Activated CD4-positive, alpha-beta T cell treated with anti-CD3 and anti-CD28 coated beads, Interleukin-2, amount 50 U/mL, for 4 hours (primary cell): ENCODE data around the gene GJA3.
A peak's percentile ranks its signal among the peaks of the same experiment; 100 is the strongest.

Source experiments
- DNase-seq, 2 experiments: peaks; one replicate each; pipeline ENCODE4 v3.0.0-alpha.2; 2020

The GJA3 gene

DNA sequence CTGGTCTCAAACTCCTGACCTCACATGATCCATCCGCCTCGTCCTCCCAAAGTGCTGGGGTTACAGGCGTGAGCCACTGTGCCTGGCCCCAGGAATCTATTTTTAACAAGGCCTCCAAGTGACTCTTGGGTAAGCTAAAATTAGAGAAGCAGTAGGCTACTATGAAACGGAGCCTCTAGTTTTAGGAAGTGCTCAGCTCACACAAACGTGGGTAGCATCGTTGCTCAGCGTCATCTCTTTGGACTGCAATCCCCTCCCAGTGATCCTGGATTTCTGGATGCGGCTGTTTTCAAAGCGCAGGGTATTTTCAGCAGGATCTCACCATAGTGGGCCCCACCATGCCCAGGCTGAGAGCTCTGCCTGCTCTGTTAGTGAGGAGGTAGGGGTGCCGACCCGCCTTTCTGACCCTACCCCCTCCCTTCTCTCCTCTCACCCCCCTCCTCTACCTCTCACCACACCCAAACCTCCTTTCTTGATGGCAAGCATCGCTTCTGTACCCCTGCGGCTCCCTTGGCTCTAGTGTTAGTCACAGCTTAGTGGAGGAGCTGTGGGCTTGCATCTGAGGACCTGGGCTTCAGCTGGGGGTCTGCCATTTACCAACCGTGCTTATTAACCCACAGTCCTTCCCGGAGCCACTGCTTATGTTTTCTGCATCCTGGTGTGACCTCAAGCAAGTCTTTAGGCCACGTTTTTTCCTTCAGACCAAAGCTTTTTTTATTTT, 34.2 kb downstream of the GJA3 start:
- DNase-seq, result no peak

DNA sequence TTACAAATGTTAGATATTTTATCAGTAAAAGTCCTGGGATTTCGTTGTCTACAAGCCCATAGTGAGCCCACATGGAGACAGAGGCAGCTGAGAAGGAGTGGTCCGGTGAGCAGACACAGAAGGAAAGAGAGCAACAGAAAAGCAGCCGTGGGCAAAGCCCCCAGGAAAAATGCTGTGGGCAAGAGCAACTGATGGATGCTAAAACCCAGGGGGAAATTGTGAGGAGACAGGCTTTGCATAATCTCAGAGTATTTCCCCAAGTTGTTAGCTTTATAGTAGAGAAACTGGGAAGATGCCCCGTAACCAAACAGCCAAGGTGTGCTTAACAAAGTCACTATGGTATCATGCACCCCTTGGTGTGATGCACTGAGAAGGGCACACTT, 35.1 kb downstream of the GJA3 start:
- DNase-seq, result no peak

DNA sequence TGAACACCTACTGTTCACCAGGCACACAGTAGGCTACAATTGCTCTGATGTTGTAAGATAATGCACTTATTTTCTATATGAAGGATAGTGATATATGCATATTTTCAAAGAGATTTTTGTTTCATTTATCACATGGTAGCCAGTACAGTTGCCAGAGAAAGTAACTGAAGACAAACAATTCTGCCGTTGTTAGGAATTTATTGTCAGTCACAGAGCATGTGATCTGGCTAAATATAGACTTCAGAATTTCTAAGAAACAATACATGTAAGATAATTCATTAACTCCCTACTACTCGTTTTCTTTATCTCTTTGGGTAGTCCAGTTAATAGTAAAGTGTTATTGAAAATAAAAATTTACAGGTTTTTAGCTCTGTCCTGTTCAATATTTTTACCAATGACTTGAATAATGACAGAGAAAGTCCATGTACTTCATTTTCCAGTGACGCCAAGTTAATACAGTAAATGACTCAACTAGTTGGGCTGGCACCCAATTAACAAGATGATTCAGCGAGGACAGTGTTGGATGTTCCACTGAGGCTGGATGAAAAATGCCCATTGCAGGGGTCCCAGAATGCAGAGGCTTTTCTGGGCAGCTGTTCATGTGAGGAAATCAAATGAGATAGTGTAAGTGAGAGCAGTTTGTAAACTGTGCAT, 35.6 kb downstream of the GJA3 start:
- DNase-seq, result no peak

DNA sequence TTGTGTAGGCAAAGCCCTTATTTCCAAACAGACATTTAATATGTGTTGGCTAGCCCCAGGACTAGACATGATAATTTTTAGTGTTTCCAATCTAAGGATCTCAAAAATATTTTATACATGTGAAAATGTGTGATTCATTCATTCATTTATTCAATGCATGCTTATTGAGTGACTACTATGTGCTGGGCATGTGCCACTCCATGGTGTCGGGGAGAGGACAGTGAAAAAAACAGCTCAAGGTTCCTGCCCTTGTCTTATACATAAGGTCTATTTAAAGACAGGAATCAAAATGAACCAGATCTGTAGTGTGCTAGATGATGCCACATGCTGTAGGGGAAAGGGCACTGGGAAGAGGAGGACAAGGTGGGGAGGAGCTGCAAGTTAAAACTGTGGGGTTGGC, 36.5 kb downstream of the GJA3 start:
- no peak for DNase-seq

DNA sequence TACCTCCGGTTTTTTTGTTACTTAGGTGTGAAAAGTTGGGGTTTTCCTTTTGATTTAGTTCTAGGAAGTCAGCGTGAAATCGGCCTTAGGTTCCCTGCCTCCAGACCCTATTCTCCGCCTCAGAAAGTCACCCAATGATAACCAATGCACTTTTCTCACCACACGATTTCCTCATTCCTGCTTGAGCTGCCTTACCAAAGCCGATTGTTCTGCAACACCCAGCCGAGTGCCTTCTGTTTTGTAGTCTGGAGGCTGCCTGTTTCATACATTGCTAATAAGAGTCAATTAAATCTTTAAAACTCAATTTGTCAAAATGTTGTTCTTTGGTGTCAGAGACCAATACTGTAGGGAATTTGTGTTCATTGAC, 39.7 kb downstream of the GJA3 start:
- no peak for DNase-seq

DNA sequence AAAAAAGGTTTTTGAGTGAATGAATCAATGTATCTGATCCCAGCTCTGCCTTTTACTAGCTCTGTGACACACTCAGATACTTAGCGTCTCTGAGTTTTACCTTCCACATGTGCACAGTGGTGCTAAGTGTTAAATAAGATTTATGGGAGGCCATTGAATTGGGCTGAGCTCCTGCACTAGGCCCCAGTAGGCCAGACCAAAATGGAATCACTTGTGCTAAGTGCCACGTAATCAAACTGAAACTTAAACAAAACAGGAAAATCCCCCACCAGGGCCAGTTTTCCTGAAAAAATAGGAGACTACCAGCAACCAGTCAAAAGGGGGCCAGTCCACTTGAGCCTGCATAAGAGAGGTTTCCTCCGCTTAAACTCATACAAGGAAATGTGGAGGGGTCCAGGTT, 40.9 kb downstream of the GJA3 start:
- no peak for DNase-seq

DNA sequence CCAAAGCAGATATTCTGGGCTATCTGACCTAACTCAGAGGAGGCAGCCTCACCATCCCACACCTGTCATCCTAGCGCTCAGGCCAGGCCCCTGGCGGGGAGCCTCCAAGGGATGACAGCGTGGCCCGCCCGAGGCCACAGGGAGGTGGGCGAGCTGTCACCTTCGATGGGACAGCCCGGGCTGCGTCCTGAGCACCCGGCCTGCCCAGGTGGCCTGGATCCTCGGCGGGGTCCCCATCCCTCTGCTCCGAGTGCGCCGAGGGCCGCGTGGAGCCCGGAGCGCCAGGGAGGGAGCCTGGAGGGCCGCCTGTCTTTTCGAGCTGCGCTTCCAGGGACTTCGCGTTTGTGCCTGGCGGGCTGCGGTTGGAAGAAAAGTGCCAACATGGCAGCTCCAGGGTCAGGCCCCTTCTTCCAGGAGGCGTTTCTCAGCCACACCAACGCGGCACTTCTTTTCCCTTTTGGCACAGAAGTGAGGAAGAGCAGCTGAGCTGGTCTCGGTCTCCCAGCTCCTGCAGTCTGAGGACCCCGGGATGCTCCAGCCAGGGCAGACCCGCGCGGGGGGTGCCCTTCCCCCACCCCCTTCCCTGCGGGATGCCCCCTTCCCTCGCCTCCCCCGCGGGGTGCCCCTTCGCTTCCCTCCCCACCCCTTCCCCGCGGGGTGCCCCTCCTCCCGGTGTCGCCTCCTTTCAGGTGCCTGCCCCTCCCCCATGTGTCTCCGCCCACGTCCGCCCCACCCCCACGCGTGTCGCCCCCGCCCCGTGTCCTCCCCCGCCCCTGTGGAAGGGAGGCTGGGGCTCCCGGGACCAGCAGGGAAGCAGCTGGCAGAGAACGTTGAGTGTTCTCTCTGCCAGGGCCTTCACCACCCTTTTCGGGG, 42.3 kb downstream of the GJA3 start:
- DNase-seq, result peak; percentile 29 to 35

DNA sequence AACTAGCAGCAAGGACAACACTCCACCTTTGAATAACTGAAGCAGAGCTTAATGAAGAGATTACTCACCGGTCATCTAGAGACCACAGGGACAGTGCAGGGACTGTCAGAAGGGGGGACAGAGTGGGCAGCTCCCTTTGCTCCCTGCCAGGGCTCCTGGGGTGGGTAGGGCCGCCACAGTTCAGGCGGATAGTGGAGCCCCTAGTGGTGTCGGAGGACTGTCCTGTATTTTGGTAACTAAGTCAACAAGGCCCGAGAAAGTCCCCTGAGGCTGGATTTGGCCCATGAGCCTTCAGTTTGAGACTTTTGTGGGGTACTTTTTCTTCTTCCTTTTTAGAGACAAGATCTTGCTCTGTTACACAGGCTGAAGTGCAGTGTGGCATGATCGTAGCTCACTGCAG, 44.6 kb downstream of the GJA3 start:
- no peak for DNase-seq

DNA sequence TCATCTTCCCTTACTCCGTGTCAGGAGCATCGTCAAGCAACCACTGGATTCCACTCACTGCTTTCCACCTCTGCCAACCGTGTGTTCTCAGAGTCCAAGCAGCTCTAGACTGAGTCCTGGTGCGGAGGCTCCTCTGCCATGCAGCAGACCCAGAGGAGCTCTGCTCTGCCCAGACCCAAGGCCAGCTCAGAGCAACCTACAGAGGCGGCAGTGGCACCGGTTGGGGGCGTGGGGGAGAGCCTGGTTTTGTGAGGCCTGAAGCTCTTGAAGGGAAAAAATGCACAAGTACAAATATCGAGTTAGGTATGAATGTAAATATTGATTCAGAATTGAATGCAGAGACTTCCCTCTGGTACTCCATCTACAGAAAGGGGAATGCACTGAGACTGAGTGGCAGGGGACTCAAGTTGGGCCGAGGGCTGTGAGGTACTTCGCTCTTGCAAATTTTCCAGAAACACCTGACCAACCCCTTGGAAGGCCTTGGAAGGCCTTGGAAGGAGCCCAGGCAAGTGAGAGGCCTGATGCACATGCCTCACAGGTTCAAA, 46.7 kb downstream of the GJA3 start:
- DNase-seq, result no peak

DNA sequence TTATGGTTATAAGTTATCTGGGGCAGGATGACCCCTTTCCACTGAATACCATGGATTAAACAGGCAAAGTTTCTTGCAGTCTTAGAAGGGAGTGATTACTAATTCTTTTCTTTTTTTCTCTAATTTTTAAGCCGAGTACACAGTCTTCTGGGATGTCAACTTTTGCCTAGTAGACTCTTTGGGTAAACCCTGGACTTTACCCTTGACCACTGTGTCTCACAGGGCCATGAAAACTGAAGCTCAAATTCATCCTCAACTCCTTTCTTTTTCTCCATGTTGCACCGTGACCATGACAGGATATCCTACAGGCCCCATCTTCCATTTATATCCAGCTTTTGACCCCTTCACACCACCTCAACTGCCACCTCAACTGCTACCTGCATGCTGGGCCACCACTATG, 51.8 kb downstream of the GJA3 start:
- no peak for DNase-seq

DNA sequence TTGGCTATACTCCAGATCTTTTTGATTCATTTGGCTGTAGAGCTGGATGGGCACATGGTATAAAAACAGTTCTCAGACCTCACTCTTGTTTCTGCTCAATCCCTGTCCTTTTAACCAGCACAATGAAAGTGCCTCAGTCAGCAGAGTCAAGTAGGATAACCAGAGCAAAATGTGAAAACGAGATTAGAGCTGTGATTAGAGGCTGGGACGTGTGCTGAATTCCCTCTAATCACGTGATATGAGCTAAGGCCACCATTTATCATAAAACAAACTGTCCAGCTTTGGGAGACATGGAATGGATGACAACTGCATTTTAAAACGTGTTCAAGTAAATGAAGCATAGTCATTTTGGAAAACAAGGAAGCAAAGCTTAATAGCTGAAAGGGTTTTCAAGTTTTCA, 54.1 kb downstream of the GJA3 start:
- DNase-seq, result no peak

DNA sequence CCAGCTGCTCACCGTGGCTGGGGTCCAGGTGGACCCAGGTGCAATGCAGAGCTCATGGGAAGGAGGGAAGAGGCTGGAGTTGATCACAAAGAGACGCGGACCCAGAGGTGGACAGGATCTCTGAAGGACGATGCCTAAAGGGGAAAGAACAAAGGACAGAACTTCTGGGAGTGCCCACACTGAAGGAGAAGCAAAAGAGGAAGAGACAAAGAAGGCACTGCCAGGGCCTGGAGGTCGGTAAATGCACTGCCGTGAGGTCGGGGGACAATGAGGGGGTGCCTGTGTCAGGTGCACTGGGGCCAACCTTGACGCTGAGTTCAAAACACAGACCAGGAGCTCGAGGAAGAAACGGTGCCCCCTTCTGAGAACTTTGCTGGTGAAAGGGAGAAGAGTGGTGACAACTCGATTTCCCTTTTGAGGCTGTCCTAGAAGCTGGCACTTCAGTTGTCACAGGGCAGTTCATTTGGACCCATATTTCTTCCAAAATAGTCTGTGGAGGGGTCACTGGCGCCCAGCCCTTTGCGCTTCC, 55.6 kb downstream of the GJA3 start:
- DNase-seq, result no peak

DNA sequence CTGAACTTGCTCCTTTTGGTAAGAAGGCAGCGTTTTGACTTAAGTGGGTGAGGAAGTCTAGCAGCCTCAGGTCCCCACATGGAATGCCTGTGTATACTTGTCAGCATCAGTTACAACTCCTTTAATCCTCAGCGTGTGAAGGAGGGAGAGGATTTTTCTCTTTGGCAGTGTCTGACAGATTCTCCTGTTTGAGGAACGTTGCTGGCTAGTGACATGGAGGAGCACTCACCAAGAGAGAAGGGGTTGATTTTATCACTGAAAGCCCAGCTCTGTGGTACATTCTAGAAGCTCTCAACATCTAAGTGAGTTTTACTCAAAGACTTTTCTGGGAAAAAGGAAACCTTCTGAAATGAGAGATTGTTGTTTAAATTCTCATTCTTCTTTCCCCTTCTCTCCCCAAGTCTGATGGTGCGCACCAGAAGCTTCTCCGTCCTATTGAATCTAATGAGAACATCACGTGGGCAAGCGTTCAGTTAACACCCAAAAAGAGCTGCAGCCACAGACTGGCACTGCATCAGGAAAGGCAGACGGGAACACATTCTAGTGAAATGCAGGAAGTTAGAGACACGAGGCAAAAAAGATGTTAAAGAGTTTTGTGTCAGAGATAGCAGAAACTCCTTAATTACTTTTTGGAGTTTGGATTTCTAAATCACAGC, 58.2 kb downstream of the GJA3 start:
- no peak for DNase-seq

DNA sequence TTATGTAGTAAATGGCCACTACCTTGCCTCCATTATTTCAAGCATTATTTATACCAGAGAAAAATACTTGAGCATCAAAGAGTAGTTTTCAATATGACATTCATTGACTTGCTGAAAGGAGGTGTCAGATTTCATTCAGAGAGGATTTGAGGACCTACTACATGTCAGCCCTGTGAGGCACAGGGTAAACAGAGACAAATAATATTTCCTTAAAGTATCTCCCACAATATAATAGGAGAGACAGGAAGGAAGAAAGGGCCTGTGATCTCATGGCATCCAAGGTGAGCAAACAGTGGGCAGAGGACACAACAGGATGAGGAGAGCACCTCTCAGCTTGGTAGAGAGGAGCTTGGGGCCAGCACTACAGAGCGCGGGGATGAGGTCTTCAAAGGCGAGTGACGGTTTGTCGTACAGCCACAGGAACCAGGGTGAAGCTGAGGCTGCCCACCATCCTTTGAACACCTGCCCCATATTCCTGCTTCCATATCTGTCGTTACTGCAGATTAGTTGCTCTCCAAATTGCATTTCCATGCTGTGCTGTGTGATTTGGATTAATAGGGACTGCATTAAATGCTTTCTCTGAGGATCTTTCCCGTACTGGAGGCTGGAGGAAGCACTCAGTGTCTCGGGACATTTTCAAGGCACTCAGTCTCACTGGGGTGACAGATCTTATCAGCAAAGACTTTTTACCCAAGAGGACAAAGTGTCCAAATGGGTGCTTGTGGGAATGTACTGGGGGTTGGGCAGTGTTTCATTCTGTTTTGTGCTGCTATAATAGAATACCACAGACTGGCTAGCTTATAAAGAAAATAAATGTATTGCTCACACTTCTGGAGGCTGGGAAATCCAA, 59.2 kb downstream of the GJA3 start:
- no peak for DNase-seq

DNA sequence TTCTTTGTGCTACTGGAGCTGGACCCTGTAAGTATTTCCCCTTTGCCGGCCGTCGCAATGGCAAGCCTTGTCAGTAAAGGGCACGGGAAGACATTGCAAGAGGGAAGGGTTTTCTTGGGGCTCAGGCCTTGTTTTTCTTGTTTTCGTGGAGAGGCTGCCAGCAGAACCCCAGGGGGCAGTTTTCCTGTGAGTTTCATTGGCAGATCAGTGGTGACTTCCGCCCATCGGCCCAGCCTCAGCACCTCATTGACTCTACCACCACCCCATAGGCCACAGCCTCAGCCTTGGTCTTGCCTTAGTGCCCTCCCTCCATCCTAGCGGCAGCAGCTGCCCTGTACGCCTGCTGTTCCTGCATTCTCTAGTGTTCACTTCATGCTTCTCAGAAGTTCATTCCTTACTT, 61.5 kb downstream of the GJA3 start:
- no peak for DNase-seq

DNA sequence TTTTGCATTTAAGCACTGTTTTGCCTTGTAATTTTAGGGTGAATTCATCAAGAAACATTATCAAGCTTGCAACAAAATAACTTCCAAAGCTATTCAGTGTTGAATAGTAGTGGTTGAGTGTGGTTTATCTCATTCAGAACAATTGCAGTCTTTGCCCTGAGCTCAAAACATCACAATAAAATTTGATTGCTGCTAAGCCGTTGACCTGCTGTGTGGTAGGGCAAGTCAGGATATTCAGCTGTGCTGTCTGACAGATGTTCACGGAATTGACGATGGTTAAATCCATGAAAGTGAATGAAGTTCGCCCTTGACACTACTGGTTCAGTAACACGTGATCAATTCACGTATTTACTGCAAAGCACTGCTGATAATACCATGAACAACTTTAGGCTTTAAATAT, 66.9 kb downstream of the GJA3 start:
- no peak for DNase-seq

DNA sequence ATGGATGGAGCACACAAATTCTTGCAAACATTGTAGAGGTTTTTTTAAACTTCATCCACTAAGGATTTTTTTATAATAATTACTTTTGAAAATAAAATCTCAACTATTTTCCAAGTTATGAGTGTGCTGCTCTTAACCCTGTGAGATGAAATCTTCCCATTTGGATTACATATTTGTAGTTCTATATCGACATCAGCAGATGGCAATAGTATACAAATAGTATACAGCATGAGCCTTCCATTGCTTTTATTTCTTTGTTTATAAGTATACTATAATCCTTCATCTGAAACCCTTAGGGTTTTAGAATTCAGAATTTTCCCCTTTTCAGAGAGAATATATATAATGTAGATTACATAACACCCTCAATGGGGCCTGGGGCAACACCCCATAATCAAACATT, 70.5 kb downstream of the GJA3 start:
- no peak for DNase-seq
